WTC11 (cell line): Measurements from ENCODE around the gene USP15. TPM values are rescaled to one million over a fixed set of nuclear protein-coding genes. Genes with fewer than 3 reads are reported as not detected.

Experiments used
- ATAC-seq: fragments of 200-7000 bp; cut with Tn5 transposase; 2 replicates; pipeline ENCODE4 v1.10.0; 2021; ENCODE audit warnings: mild to moderate bottlenecking, moderate library complexity
- Bru-seq: library from RNA; stranded (reverse); fragments of 400-500 nt; gene quantifications from one replicate; lab custom pipeline; 2021; lab: Mats Ljungman, UMichigan
- CTCF ChIA-PET: fragments of 300-600 bp; sonication (Branson Sonifier 250); formaldehyde crosslinking; loops from one replicate; lab custom pipeline; 2021; ENCODE audit warnings: antibody characterized with exemption; lab: Charles Lee
- POLR2A ChIA-PET: fragments of 350-600 bp; sonication (Branson Sonifier 250); formaldehyde crosslinking; loops from one replicate; lab custom pipeline; 2021; ENCODE audit warnings: antibody characterized with exemption; lab: Charles Lee
- DNase-seq: peaks from one replicate; pipeline ENCODE4 v3.0.0; 2021; ENCODE audit warnings: low spot score
- H3K27ac Mint-ChIP-seq: 2 replicates; pipeline ENCODE4 v1.8.0; 2021; ENCODE audit warnings: mixed read lengths
- H3K27me3 Mint-ChIP-seq: 2 replicates; pipeline ENCODE4 v1.8.0; 2021; ENCODE audit warnings: low read depth, mild to moderate bottlenecking, moderate library complexity, mixed read lengths
- H3K36me3 Mint-ChIP-seq: 2 replicates; pipeline ENCODE4 v1.8.0; 2021; ENCODE audit warnings: mixed read lengths
- H3K4me1 Mint-ChIP-seq: 2 replicates; pipeline ENCODE4 v1.8.0; 2022; ENCODE audit warnings: mixed read lengths
- H3K4me3 Mint-ChIP-seq: 2 replicates; pipeline ENCODE4 v1.8.0; 2021; ENCODE audit warnings: mild to moderate bottlenecking, moderate library complexity, mixed read lengths
- H3K9me3 Mint-ChIP-seq: 2 replicates; pipeline ENCODE4 v1.8.0; 2021; ENCODE audit warnings: mixed read lengths
- AFF4 ChIP-seq: sonication (generic); formaldehyde crosslinking; IDR thresholded peaks from 2 replicates; pipeline ENCODE4 v1.8.1; 2023; ENCODE audit warnings: mild to moderate bottlenecking, missing genetic modification reagents, borderline replicate concordance
- ARID4B ChIP-seq: sonication (generic); formaldehyde crosslinking; IDR thresholded peaks from 2 replicates; pipeline ENCODE4 v1.8.0; 2023; ENCODE audit warnings: missing genetic modification reagents, mild to moderate bottlenecking, borderline replicate concordance
- ATF1 ChIP-seq: sonication (generic); formaldehyde crosslinking; IDR thresholded peaks from 2 replicates; pipeline ENCODE4 v1.8.1; 2023; ENCODE audit warnings: mild to moderate bottlenecking, moderate library complexity, missing genetic modification reagents
- CREM ChIP-seq: sonication (generic); formaldehyde crosslinking; IDR thresholded peaks from 2 replicates; pipeline ENCODE4 v1.8.1; 2022; ENCODE audit warnings: mild to moderate bottlenecking, missing genetic modification reagents, moderate library complexity
- ELF4 ChIP-seq: sonication (generic); formaldehyde crosslinking; IDR thresholded peaks from 2 replicates; pipeline ENCODE4 v1.8.1; 2022; ENCODE audit warnings: low read depth, mild to moderate bottlenecking, moderate library complexity, missing genetic modification reagents
- EMX1 ChIP-seq: fragments of 250-450 bp; sonication (Bioruptor Pico); IDR thresholded peaks from 2 replicates; pipeline ENCODE4 v1.8.0; 2021; ENCODE audit warnings: mild to moderate bottlenecking
- ERG ChIP-seq: fragments of 250-450 bp; sonication (Bioruptor Pico); IDR thresholded peaks from 2 replicates; pipeline ENCODE4 v1.8.0; 2021; ENCODE audit warnings: mild to moderate bottlenecking
- FOXJ3 ChIP-seq: sonication (generic); formaldehyde crosslinking; IDR thresholded peaks from 2 replicates; pipeline ENCODE4 v1.9.0; 2021; ENCODE audit warnings: missing genetic modification reagents, mild to moderate bottlenecking, borderline replicate concordance
- FOXK1 ChIP-seq: sonication (generic); formaldehyde crosslinking; IDR thresholded peaks from 2 replicates; pipeline ENCODE4 v1.8.0; 2022; ENCODE audit warnings: mild to moderate bottlenecking, moderate library complexity, missing genetic modification reagents
- FOXP4 ChIP-seq: sonication (generic); formaldehyde crosslinking; IDR thresholded peaks from 2 replicates; pipeline ENCODE4 v1.8.0; 2022; ENCODE audit warnings: mild to moderate bottlenecking, missing genetic modification reagents
- SMAD4 ChIP-seq: sonication (generic); formaldehyde crosslinking; IDR thresholded peaks from 2 replicates; pipeline ENCODE4 v1.8.0; 2022; ENCODE audit warnings: mild to moderate bottlenecking, missing genetic modification reagents
- TEAD1 ChIP-seq: sonication (generic); formaldehyde crosslinking; IDR thresholded peaks from 2 replicates; pipeline ENCODE4 v1.8.0; 2022; ENCODE audit warnings: mild to moderate bottlenecking, missing genetic modification reagents
- ZBTB21 ChIP-seq: sonication (generic); formaldehyde crosslinking; IDR thresholded peaks from 2 replicates; pipeline ENCODE4 v1.8.1; 2023; ENCODE audit warnings: mild to moderate bottlenecking, missing genetic modification reagents, borderline replicate concordance
- ZMAT4 ChIP-seq: fragments of 250-450 bp; sonication (Bioruptor Pico); IDR thresholded peaks from 2 replicates; pipeline ENCODE4 v1.9.0; 2021; ENCODE audit warnings: mild to moderate bottlenecking
- ZNF219 ChIP-seq: sonication (generic); formaldehyde crosslinking; IDR thresholded peaks from 2 replicates; pipeline ENCODE4 v1.8.0; 2023; ENCODE audit warnings: missing genetic modification reagents, mild to moderate bottlenecking, borderline replicate concordance
- ZNF263 ChIP-seq: sonication (generic); formaldehyde crosslinking; IDR thresholded peaks from 2 replicates; pipeline ENCODE4 v1.8.1; 2022; ENCODE audit warnings: low read depth, mild to moderate bottlenecking, moderate library complexity, missing genetic modification reagents
- ZNF423 ChIP-seq: fragments of 250-450 bp; sonication (Bioruptor Pico); IDR thresholded peaks from 2 replicates; pipeline ENCODE4 v2.1.2; 2022; ENCODE audit warnings: mild to moderate bottlenecking, moderate library complexity
- ZNF532 ChIP-seq: fragments of 250-450 bp; sonication (Bioruptor Pico); IDR thresholded peaks from 2 replicates; pipeline ENCODE4 v1.9.0; 2021; ENCODE audit warnings: mild to moderate bottlenecking, borderline replicate concordance
- long read RNA-seq, 3 experiments: library from RNA in 1 of 3; library from capped mRNA in 1 of 3; library from polyadenylated mRNA in 1 of 3; unstranded in 2 of 3; stranded (forward) in 1 of 3; transcript quantifications; one replicate each; pipeline ENCODE4 v2.0.0, GENCODE V29; 2021
- total RNA-seq: library from RNA; stranded (reverse); gene quantifications from 3 replicates; pipeline ENCODE4 v1.2.3, GENCODE V29; 2021

The USP15 gene
- 25.4 to 37.2 TPM (median 27.8 TPM) in 3 replicates for total RNA-seq
- percentile 82 among the genes with signal in this experiment for Bru-seq, nascent RNA
- long read RNA-seq, experiment 1, full-length matches to known transcripts = 95 of 120 reads
- long read RNA-seq, experiment 1, partial matches to known transcripts = 19 of 120 reads
- long read RNA-seq, experiment 1, other reads (novel, unspliced or antisense) = 6 of 120 reads
- long read RNA-seq, experiment 2, full-length matches to known transcripts = 5 of 27 reads
- long read RNA-seq, experiment 2, partial matches to known transcripts = 13 of 27 reads
- long read RNA-seq, experiment 2, other reads (novel, unspliced or antisense) = 9 of 27 reads
- long read RNA-seq, experiment 3, full-length matches to known transcripts = 34 of 43 reads
- long read RNA-seq, experiment 3, partial matches to known transcripts = 7 of 43 reads
- long read RNA-seq, experiment 3, other reads (novel, unspliced or antisense) = 2 of 43 reads

- H3K27ac Mint-ChIP-seq = peak within 1 kb of the TSS; percentile 98
- ATAC-seq = peak; percentile 97
- H3K9me3 Mint-ChIP-seq = no peaks in the 10 kb centered on the region
- no peaks in the 10 kb centered on the region for H3K36me3 Mint-ChIP-seq
- POLR2A ChIA-PET = interaction anchor here (0.5 kb wide), 1 partner anchor 900 kb away, joined by 3 read pairs; no protein-coding TSS in a partner anchor
- peak within 1 kb of the TSS; percentile 99 for H3K4me3 Mint-ChIP-seq
- H3K4me1 Mint-ChIP-seq = peaks cover 11% of the 10 kb centered on the region
- no peaks in the 10 kb centered on the region for H3K27me3 Mint-ChIP-seq
- CTCF ChIA-PET = interaction anchor here (0.6 to 1.8 kb wide), 11 partner anchors 12 to 673 kb away, joined by 3 to 7 read pairs (median 4); no protein-coding TSS in a partner anchor
- peak; percentile 98 for DNase-seq
- TF ChIP-seq ZNF263 (CRISPR knock-in tag) = no peak
- TF ChIP-seq ZBTB21 (CRISPR knock-in tag) = no peak
- TF ChIP-seq ZNF532 (CRISPR knock-in tag) = no peak
- no peak for TF ChIP-seq ZNF423 (CRISPR knock-in tag)
- TF ChIP-seq TEAD1 = 0 out of 2 replicates have a peak, but pooled peaks have one; percentile 61
- TF ChIP-seq ELF4 (CRISPR knock-in tag) = no peak
- no peak for TF ChIP-seq FOXJ3 (CRISPR knock-in tag)
- TF ChIP-seq ZMAT4 (CRISPR knock-in tag) = no peak
- peak; percentile 80; the same call in 1 of the 2 replicates for TF ChIP-seq FOXK1 (CRISPR knock-in tag)
- no peak for TF ChIP-seq ZNF219
- 0 out of 2 replicates have a peak, but pooled peaks have one; percentile 79 for TF ChIP-seq AFF4 (CRISPR knock-in tag)
- no peak for TF ChIP-seq EMX1
- peak; percentile 65; the same call in 1 of the 2 replicates for TF ChIP-seq ARID4B (CRISPR knock-in tag)
- TF ChIP-seq ERG (CRISPR knock-in tag) = no peak
- no peak for TF ChIP-seq ATF1 (CRISPR knock-in tag)
- no peak for TF ChIP-seq SMAD4 (CRISPR knock-in tag)
- no peak; the same call in 1 of the 2 replicates for TF ChIP-seq FOXP4 (CRISPR knock-in tag)
- TF ChIP-seq CREM (CRISPR knock-in tag) = peak; percentile 80; the same call in 1 of the 2 replicates
Observed at GRCh38 chr12:62259993-62260732, at the start of gene USP15. TSS of gene USP15 (plus strand) at chr12:62260404. CDS start at chr12:62260415, 11 bp downstream.
